SU-DHL-6 (cell line): Measurements from ENCODE around the gene EPHA7.

Experiments
- H2AFZ ChIP-seq: fragments of 200-600 bp; sonication (generic); 2 replicates; pipeline ENCODE4 v1.6.1; 2014; ENCODE audit warnings: low read depth, mild to moderate bottlenecking, moderate library complexity, mixed read lengths, antibody characterized with exemption, low read length; ENCODE audit not compliant: severe bottlenecking
- H3F3A ChIP-seq: fragments of 200-600 bp; shearing (Covaris generic); 2 replicates; pipeline ENCODE4 v1.6.0; 2016; ENCODE audit warnings: antibody characterized with exemption, mild to moderate bottlenecking; ENCODE audit not compliant: insufficient read depth
- H3K27ac ChIP-seq: fragments of 200-600 bp; sonication (generic); 2 replicates; pipeline ENCODE4 v1.5.1; 2016; ENCODE audit warnings: low read depth, mild to moderate bottlenecking, low read length, moderate library complexity, mixed read lengths
- H3K27me3 ChIP-seq: fragments of 200-600 bp; sonication (generic), shearing (Covaris generic); 2 replicates; pipeline ENCODE4 v1.6.0; 2014; ENCODE audit warnings: mild to moderate bottlenecking, low read length
- H3K36me3 ChIP-seq: fragments of 200-600 bp; sonication (generic); 2 replicates; pipeline ENCODE4 v1.6.1; 2014; ENCODE audit warnings: mild to moderate bottlenecking, low read length, mixed read lengths
- H3K4me2 ChIP-seq: fragments of 300-600, 200-600 bp; shearing (Covaris generic), sonication (generic); 2 replicates; pipeline ENCODE4 v1.6.0; 2014; ENCODE audit warnings: low read length, low read depth, mild to moderate bottlenecking; ENCODE audit not compliant: poor library complexity, severe bottlenecking
- H3K4me3 ChIP-seq: fragments of 200-600 bp; sonication (generic); 2 replicates; pipeline ENCODE4 v1.5.1; 2014; ENCODE audit warnings: antibody characterized with exemption, low read length, mild to moderate bottlenecking, mixed read lengths; ENCODE audit not compliant: insufficient read depth, poor library complexity, severe bottlenecking
- H3K79me2 ChIP-seq: fragments of 200-600 bp; sonication (generic); 2 replicates; pipeline ENCODE4 v1.6.1; 2014; ENCODE audit warnings: mild to moderate bottlenecking, low read length, moderate library complexity; ENCODE audit not compliant: insufficient read depth
- H3K9ac ChIP-seq: fragments of 200-600 bp; sonication (generic); 2 replicates; pipeline ENCODE4 v1.7.0; 2014; ENCODE audit warnings: mild to moderate bottlenecking, low read length
- H3K9me2 ChIP-seq: fragments of 200-600 bp; sonication (generic); replicated peaks from 2 replicates; pipeline ENCODE4 v1.6.1; 2014; ENCODE audit warnings: low read length; ENCODE audit not compliant: insufficient read depth
- H3K9me3 ChIP-seq: fragments of 200-600 bp; sonication (generic); 2 replicates; pipeline ENCODE4 v1.6.1; 2014; ENCODE audit warnings: low read length, mixed read lengths; ENCODE audit not compliant: insufficient read depth
- H4K20me1 ChIP-seq: fragments of 200-600 bp; sonication (generic); 2 replicates; pipeline ENCODE4 v1.6.1; 2014; ENCODE audit warnings: low read depth, mild to moderate bottlenecking, antibody characterized with exemption, low read length, moderate library complexity, mixed read lengths
- CTCF ChIP-seq: fragments of 200-600 bp; sonication (generic); IDR thresholded peaks from one replicate; pipeline ENCODE4 v1.5.1; 2017; ENCODE audit warnings: antibody characterized with exemption, mild to moderate bottlenecking, low read length, moderate library complexity; ENCODE audit not compliant: insufficient read depth, poor library complexity, severe bottlenecking
- EZH2phosphoT487 ChIP-seq: fragments of 200-600 bp; sonication (generic), shearing (Covaris generic); conservative IDR thresholded peaks from 2 replicates; pipeline ENCODE4 v1.6.1; 2018; ENCODE audit warnings: mild to moderate bottlenecking, antibody characterized with exemption, low read length, moderate library complexity, mixed read lengths

The EPHA7 gene

GRCh38 chr6:93366506-93366905 lies 52.9 kb downstream of the EPHA7 start:
- Histone ChIP-seq H3K36me3 (no peaks in the 10 kb centered on the region), H3K9ac (no peak overlapping the region), H3K9me3 (no peaks in the 10 kb centered on the region), H3K4me2 (no peak overlapping the region), H3F3A (no peaks in the 10 kb centered on the region), H2AFZ (no peak overlapping the region), H4K20me1 (no peaks in the 10 kb centered on the region), H3K79me2 (no peaks in the 10 kb centered on the region), H3K27ac (no peak overlapping the region), H3K27me3 (no peaks in the 10 kb centered on the region), H3K9me2 (no peaks in the 10 kb centered on the region), H3K4me3 (no peak overlapping the region)
- no peak for TF ChIP-seq EZH2phosphoT487
- no peak for TF ChIP-seq CTCF

- H3F3A ChIP-seq = no peaks in the 10 kb centered on the region
- no peaks in the 10 kb centered on the region for H4K20me1 ChIP-seq
- H3K27me3 ChIP-seq = no peaks in the 10 kb centered on the region
- no peaks in the 10 kb centered on the region for H3K79me2 ChIP-seq
- H3K4me3 ChIP-seq = no peak overlapping the region
- H3K36me3 ChIP-seq = no peaks in the 10 kb centered on the region
- no peaks in the 10 kb centered on the region for H3K9me2 ChIP-seq
- H3K4me2 ChIP-seq = no peak overlapping the region
- H3K9ac ChIP-seq = no peak overlapping the region
- H3K27ac ChIP-seq = no peak overlapping the region
- no peak for TF ChIP-seq CTCF
- TF ChIP-seq EZH2phosphoT487 = no peak
- H2AFZ ChIP-seq = no peak overlapping the region
- H3K9me3 ChIP-seq = no peaks in the 10 kb centered on the region
Observed at GRCh38 chr6:93365445-93365844, 53.9 kb downstream of the EPHA7 start.

- H3K9me3 ChIP-seq = no peaks in the 10 kb centered on the region
- no peaks in the 10 kb centered on the region for H3F3A ChIP-seq
- no peaks in the 10 kb centered on the region for H3K79me2 ChIP-seq
- H3K9me2 ChIP-seq = no peaks in the 10 kb centered on the region
- H3K4me3 ChIP-seq = no peak overlapping the region
- no peak overlapping the region for H3K4me2 ChIP-seq
- no peak overlapping the region for H3K27ac ChIP-seq
- H3K27me3 ChIP-seq = no peaks in the 10 kb centered on the region
- H4K20me1 ChIP-seq = no peaks in the 10 kb centered on the region
- no peak overlapping the region for H3K9ac ChIP-seq
- no peak overlapping the region for H2AFZ ChIP-seq
- H3K36me3 ChIP-seq = no peaks in the 10 kb centered on the region
- TF ChIP-seq EZH2phosphoT487 = no peak
- no peak for TF ChIP-seq CTCF
Observed at GRCh38 chr6:93358435-93358834, 60.9 kb downstream of the EPHA7 start.

GRCh38 chr6:93352604-93353003 lies 66.8 kb downstream of the EPHA7 start:
- no peak overlapping the region for H3K4me3 ChIP-seq
- H3K9ac ChIP-seq = no peak overlapping the region
- no peaks in the 10 kb centered on the region for H3K9me3 ChIP-seq
- TF ChIP-seq EZH2phosphoT487 (no peak), CTCF (no peak)
- no peaks in the 10 kb centered on the region for H3K27me3 ChIP-seq
- H3K9me2 ChIP-seq = no peaks in the 10 kb centered on the region
- H3K79me2 ChIP-seq = no peaks in the 10 kb centered on the region
- H3F3A ChIP-seq = no peaks in the 10 kb centered on the region
- no peaks in the 10 kb centered on the region for H4K20me1 ChIP-seq
- no peak overlapping the region for H3K4me2 ChIP-seq
- H2AFZ ChIP-seq = no peak overlapping the region
- no peak overlapping the region for H3K27ac ChIP-seq
- no peaks in the 10 kb centered on the region for H3K36me3 ChIP-seq
